Measurements from ENCODE around the gene SMTNL1.
"Not testable (repeated sequence)": the region's sequence is repeated elsewhere in the genome, so short reads cannot be mapped to it uniquely, and the experiment has no call there.

SMTNL1 gene

DNA sequence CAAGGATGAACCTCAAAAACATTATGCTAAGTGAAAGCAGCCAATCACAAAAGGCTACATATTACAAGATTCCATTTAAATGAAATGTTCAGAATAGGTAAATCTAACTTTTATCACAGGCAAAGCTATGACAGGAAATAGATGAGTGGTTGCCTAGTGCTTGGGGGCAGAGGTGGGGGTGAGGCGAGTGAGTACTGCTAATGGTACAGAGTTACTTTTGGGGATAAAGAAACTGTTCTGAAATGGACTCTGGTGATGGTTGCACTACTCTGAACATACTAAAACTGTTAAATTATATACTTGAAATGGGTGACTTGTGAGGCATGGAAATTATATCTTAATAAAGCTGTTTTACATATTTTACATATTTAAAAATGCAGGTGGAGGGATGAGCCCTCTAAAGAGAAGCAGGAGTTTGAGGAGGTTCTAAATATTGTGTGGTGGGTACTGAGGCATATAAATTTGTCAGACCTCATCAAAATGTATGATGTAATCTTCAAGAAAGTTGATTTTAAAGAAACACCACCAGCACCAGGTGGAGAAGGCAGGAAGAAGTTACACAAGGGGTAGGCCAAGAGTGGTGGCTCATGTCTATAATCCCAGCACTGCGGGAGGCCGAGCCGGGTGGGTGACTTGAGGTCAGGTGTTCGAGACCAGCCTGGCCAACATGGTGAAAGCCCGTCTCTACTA lies 25.5 kb upstream of the SMTNL1 start:
- no peak for DNase-seq (ENCODE audit: low spot score)

DNA sequence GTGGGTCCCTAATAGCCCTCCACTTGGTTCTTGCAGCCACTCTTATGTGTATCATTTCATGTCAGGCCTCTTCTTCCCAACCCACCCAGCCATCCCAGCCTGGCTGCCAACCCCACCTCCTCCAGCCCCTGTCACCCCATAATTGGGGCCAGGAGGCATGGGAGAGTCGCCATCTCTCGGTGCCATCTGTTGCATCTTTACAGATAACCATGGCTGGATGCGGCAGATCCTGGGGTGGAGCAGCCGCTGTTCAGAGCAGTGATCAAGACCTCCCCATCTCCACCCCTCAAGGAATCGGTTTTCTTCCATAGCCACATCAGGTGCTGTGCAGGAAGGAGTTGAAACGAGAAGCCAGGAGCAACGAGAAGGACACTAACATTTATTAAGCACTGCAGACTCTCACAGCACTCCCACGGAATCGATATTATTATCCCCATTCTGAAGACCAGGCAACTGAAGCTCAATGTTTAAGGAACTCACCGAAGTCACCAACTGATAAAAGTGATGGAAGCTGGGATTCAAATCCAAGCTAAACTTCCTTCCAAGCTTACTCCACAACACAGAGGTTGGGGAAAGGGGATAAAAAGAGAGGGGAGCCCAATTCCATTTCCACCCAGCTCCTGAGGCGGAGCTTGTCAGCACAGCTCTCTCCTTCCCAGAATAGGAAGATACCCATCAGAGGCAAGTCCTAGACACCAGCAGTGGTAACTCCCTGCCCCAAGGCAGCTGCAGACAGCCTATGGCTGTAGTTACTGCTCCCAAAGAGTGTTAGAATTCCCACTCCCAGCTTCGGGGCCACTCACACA lies 24.5 kb upstream of the SMTNL1 start:
- DNase-seq (ENCODE audit: low spot score), result no peak

DNA sequence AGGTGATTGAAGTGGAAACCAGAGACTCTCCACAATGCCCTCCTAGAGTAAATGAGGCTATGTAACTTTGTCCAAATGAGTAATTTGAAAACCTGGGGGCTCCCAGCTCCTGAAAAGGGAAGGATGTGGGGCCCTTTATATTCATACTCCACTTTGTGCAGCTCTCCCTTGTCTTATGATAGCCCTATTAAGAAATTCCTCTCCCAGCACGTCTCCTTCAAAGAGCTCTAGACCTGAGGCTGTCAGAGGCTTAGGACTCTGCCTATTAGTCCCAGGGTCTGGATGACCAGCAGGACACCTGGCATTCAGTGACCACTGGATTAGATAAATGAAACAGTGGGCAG lies 24.0 kb upstream of the SMTNL1 start:
- no peak for DNase-seq (ENCODE audit: low spot score)

DNA sequence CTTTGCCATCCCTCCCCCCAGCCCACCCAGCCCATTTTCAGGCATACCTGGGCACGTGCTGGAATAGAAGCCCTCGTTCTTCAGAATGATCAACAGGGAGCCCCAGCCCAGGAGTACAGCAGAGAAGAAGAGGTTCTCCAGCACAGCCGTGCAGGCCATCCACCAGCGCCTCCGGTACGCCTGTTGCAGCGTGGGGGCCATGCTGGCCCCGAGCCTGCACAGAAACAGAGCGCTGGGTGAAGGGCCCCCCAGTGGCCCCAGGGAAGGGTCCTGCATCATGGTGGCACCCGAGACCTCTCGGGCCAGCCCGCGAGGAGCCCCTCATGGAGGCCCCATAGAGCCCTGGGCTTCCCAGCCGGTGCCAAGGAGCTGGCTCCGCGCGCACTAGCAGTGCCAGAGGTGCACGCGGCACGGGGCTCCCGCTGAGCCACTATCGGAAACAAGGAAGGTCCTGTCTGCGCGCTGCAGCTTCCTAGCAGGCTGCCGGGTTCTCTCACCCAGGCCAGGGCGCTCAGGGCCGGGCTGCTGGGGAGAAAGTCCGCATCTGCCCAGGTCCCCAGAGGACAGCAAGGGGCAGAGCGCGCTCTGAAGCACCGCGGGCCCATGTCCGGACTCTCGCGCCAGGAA lies 23.4 kb upstream of the SMTNL1 start:
- DNase-seq (ENCODE audit: low spot score), result no peak

DNA sequence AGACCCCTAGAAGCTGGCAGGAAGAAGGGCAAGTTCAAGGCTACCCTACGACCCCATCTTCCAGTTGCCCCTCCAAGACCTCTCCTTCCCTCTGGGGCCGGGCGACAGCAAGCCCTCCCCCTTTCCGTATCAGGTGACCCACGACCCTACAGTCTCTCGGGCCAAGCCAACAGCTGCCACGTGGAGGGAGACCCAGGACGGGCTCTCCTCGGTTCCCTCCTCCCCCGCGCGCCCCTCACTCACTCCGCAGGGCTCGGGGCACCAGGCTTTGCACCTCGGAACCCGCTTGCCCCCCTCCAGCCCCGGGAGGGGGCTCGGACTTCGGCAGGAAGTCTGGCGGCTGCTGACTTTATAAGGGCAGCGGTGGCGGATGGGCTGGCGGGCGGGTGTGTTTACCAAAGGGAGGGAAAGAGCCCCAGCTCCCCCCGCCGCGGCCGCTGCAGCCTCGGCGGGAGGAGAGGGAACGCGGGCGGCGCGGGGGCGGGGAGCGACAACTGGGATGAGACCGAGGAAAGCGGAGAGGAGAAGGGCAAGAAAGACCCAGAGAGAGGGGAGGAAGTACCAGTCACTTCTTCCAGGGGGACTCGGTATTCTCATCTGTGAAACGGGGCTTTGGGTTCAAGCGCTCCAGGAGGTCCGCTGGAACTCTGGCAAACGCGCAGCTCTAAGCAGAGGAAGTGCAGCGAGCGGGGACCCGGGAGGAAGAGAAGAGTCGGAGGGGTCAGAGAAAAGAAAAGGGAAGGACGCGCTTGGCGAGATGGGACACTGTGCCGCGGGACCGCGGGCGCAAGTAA lies 22.7 kb upstream of the SMTNL1 start:
- DNase-seq (ENCODE audit: low spot score), result no peak

DNA sequence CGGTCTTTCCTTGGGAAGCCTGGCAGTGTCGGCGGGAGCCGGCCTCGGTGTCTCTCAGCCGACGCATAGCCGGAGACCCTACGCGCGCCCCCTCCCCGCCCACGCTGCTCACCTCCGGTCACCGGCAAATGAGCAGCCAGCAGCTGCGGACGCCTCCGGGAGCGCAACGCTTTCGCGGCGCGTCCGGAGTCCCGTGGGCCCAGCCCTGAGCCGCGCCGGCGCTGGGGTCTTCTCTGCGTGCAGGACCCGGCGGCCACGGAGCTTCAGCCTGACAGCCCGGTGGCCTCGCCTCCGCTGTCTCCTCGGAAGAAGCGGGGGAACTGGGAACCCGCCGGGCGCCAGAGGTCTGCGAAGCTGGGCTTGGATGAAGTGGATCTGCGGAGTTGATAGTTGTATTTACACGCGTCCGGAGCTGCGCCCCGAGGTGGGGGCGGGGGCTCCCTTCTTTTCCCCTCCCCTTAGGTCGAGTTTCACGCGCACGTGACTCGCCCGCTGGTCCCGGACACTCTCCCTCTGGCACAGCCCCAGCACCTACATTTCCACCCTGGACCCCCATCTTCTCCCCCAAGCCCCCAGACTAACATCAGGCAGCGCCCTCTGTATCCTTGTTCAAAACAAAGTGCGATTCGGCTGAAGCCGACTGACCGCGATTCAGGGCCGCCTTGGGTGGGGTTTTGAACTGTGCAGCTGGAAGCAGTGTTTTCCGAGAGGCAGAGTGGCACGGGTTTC lies 21.9 kb upstream of the SMTNL1 start, which contains the start of gene SLC43A1:
Gene SLC43A1, minus strand, starts transcription at position 371 of the 729 bp plus-strand sequence. CDS start 1,591 bp downstream, outside the sequence.
- peak; percentile 57 for DNase-seq (ENCODE audit: low spot score)

DNA sequence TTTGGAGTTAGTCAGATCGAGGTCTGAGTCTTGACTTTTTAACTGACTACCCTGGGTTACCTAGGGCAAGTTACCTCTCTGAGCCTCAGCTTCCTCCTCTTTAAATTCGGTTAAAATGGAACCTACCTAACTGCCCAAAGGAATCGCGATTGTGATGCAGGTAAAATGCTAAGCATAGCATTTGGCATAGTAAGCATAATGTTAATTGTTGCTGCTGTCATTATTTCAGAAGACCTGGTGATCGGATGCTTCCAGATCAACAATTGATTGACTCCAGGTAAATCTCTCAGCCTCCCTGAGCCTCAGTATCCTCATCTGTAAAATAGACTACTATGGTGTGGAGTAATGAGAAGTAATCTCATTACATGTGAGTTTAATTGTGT lies 21.3 kb upstream of the SMTNL1 start:
- no peak for DNase-seq (ENCODE audit: low spot score)

DNA sequence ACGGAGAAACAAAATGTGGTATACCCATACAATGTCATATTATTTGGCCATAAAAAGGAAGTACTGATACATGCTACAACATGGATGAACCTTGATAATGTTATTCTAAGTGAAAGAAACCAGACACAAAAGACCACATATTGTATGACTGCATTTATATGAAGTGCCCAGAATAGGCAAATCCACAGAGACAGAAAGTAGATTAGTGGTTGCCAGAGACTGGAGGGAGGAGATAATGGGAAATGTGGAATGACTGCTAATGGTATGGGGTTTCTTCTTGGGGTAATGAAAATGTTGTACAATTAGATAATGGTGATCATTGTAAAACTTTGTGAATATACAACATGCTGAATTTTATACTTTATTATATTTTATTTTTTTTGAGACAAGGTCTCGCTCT lies 16.3 kb upstream of the SMTNL1 start:
- no peak for DNase-seq (ENCODE audit: low spot score)

DNA sequence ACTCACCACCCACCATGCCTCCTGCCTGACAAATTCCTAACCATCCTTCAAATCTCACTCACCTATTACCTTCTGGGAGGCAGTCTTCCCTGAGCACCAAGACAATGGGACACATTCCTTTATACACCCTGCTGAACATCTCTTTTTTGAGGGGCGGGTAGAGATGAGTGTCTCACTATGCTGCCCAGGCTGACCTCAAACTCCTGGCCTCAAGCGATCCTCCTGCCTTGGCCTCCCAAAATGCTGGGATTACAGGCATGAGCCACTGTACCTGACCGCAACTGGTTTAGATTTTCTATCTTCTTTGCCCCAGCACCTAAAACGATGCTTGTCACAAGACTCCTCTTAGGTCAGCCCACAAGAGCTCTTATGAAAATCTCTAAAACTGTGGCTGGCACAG lies 14.0 kb upstream of the SMTNL1 start:
- DNase-seq (ENCODE audit: low spot score), result no peak

DNA sequence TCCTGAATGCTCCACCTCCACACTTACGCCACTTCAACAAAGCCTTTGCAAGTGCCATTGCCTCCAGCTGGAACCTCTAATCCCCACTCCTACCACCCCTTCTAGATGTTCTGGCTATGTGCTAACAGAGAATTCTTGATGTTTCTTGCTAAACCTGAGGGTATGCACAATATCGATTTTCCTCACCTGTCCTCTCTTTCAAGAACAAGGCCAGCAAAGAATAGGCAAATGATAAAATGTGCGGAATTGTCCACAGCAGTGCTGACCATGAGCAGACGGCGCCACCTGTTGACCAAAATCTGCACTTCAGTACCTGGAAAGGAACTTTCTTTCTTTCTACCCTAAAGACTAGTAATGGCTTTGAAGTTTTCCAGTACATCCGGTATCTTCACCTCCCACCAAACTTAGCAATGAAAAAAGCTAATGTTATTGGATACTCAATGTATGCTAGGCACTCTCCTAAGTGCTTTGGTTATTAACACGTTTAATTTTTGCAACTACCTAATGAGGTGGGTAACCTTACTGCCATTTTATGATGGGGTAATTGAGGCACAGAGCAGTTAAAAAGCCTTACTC lies 10.3 kb upstream of the SMTNL1 start:
- DNase-seq (ENCODE audit: low spot score), result peak; percentile 61

DNA sequence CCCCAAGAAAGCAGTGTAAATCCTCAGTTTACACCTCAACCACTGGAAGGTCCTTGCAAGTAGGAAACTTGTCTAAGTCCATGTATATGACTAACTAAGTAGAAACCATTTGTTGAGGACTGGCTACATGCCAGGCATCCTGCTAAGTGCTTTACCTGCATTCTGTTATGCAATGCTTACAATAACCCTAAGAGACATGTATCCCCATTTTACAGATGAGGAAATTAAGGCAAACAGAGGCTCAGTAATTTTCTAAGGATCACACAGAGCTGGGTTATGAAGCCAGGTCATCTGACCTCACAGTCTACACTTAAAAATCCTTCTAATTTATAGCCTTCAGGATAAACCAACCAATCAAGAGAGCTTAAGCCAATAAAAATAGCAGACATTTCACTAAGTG lies 8.4 kb upstream of the SMTNL1 start:
- no peak for DNase-seq (ENCODE audit: low spot score)

DNA sequence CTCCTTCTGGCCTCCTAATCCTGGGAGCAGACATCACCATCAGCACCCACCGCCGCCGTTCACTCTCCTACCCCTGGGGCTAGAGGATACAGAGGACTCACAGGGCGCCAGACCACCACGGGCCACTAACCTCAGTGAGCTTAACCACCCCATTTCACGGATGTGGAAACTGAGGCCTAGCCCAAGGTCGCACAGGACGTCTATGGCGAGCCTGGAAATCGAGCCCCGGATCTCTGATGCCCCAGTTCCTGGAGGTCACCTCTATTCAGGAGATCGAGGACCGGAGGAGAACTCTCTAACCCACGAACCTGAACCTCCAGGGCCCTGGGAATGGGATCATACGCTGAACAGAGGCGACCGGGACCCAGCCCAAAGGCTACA lies 7.2 kb upstream of the SMTNL1 start:
- DNase-seq (ENCODE audit: low spot score), result no peak

DNA sequence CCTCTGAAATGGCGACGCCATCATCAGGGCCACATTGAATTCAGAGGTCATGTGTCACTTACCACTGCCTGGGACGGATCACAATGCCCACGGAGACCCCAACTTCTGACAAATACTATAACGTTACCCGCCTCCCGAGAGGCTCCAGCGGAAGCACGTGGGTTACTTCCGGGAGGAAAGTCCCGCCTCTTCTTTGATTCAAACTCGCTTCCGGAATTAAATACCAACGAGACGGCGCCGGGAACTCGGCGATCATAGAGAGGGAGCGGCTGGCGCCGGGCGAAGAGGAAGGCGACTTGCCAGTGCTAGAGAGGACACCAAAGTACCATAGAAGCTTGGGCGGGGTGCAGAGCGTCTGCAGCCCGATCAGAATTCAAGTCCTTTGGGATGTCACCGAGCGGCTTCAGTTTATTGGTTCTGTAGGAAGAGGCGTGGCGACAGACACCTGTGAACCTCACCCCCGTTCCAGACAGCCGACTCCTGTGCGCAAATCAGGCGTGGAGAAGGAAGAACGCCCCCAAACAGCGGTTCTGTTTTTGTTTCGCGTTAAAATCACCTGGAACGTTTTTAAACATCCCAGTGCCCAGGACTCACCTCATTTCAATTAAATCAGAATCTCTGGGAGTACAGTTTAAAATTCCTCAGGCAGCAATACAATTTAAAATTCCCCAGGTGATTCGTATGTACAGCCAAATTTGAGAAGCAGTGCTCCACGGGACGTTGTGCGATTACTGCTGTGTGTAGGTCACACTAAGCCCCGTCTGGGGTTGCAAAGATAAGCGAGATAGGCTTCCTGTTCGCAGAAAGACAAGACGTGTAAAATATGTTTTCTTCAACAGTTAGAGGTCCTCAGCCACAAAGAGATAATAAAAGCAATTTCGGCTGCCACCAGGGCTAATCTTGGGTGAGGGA lies 6.5 kb upstream of the SMTNL1 start, which contains the start of gene TIMM10:
Gene TIMM10, minus strand, starts transcription at position 159 of the 912 bp plus-strand sequence. CDS start 565 bp downstream, outside the sequence.
- DNase-seq (ENCODE audit: low spot score), result peak; percentile 98

DNA sequence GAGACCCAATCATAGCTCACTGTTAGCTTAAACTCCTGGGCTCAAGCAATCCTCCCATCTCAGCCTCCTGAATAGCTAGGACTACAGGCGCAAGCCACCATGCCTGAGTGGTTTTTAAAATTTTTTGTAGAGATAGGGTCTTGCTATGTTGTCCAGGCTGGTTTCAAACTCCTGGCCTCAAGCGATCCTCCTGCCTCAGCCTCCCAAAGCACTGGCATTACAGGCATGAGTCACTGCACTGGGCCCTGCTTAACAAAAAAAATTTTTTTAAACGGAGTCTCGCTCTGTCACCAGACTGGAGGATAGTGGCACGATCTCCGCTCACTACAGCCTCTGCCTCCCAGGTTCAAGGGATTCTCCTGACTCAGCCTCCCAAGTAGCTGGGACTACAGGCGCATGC lies 2.9 kb upstream of the SMTNL1 start:
- not testable (repeated sequence) for DNase-seq (ENCODE audit: low spot score)

DNA sequence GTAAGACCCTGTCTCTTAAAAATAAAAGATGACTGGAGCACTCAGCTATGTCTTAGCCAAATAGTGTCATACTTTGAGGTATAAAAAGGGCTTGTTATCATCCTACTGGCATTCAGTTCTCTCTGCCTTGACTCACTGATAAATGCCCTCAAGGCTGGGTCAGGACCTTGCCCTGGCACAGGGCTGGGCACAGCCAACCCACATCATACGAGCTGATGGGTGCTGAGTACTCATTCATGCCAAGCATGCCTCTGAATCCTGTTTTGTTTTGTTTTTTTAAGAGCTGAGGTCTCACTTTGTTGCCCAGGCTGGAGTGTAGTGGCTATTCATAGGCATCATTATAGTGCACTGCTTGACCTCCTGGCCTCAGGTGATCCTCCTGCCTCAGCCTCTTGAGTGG lies 1.9 kb downstream of the SMTNL1 start:
- DNase-seq (ENCODE audit: low spot score), result no peak

DNA sequence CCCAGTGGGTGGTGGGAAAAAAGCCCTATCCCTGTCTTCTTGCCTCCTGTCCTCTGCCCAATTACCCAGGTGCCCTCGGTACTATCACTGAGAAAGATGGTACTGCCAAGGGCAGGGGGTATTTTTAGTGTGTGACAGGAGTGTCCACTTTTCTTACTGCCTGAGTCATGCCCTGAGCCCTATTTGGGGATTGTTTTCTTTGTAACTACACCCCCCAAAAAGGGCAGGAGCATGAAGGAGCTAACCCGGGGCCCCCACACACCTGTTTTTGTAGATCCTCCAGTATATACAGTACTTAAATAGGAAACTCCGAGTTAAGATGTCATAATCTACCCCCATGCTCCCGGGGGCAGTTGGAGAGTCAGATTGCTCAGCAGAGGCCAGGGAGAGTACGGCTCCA lies 3.8 kb downstream of the SMTNL1 start:
- no peak for DNase-seq (ENCODE audit: low spot score)

DNA sequence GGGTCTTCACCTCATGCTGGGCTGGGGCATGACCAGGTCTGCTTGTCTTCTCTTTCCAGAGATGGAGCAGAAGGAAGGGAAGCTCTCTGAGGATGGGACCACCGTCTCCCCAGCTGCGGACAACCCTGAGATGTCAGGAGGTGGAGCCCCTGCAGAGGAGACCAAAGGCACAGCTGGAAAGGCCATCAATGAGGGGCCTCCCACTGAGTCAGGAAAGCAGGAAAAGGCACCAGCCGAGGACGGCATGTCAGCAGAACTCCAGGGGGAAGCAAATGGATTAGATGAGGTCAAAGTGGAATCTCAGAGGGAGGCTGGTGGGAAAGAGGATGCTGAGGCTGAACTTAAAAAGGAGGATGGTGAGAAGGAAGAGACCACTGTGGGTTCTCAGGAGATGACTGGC lies 5.2 kb downstream of the SMTNL1 start:
- DNase-seq (ENCODE audit: low spot score), result no peak

DNA sequence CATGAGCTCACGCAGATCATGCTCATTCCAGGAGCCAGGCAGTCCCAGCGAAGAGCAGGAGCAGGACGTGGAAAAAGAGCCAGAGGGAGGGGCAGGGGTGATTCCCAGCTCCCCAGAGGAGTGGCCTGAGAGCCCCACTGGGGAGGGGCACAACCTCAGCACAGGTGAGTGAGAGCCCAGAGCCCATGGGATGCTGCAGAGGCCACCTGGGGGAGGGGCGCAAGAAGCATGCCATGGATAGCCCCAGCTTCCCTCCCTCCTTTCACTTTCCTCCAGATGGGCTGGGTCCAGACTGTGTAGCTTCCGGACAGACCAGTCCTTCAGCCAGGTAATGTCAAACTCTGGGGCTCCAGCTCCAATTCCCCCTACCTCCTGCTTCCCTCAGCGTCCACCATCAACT lies 6.2 kb downstream of the SMTNL1 start:
- no peak for DNase-seq (ENCODE audit: low spot score)

DNA sequence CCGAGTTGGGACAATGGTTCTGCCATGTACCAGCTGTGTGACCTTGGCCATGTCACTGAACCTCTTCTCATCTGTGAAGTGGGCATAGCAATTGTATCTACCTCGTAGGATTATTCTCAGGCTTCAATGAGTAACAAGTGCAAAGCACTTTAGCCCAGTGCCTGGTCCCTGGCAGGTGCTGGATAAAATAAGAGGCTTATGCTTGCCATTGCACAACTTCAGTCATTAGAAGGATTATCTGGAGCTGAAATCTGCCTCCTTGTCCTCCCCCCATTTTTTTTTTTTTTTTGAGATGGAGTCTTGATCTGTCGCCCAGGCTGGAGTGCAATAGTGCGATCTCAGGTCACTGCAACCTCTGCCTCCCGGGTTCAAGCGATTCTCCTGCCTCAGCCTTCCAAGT lies 7.2 kb downstream of the SMTNL1 start:
- DNase-seq (ENCODE audit: low spot score), result no peak

DNA sequence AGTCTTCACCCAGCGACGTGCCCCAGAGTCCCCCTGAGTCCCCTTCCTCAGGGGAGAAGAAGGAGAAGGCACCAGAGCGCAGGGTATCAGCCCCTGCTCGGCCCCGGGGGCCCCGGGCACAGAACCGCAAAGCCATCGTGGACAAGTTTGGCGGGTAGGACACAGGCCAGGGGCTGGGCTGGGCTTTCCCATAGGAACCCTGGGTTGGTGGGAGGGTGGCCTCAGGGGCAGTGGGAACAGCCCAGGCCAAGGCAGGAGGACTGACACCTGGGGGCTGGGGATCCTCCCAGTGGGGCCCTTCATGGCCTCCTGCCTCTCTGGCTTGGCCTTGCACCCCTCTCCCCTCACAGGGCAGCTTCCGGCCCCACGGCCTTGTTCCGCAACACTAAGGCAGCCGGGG lies 8.5 kb downstream of the SMTNL1 start:
- DNase-seq (ENCODE audit: low spot score), result no peak

All from LoVo (cell line).